ENCODE results near the gene TOR4A.

GRCh38 chr9:137237759-137238726 lies 39.5 kb upstream of the TOR4A start:
- TF ChIP-seq GATA2 (IDR thresholded peaks at IDR 0.05; ENCODE audit: low read depth, low read length) (no peak), GATA3 (IDR thresholded peaks at IDR 0.05; ENCODE audit: low read depth, low read length) (no peak)

All from SH-SY5Y (cell line).